Measurements from ENCODE around the gene ATP7B.

Gene ATP7B

GRCh38 chr13:51906581-51906980, 104.7 kb downstream of the ATP7B start:
- CTCF ChIA-PET: interaction anchor here (0.6 kb wide), 1 partner anchor 29 kb away, joined by 3 read pairs; no protein-coding TSS in a partner anchor

GRCh38 chr13:51905787-51906186, 105.5 kb downstream of the ATP7B start:
- DNase-seq (ENCODE audit: extremely low spot score): no peak
- ChIA-PET CTCF (no interaction called here), POLR2A (no interaction called here)
- no peak for TF ChIP-seq NFRKB (IDR thresholded peaks at IDR 0.05)

More at GRCh38 chr13:51906581-51906980, 104.7 kb downstream of the ATP7B start:
- TF ChIP-seq BHLHE40 (IDR thresholded peaks at IDR 0.05; ENCODE audit: borderline replicate concordance) (no peak), FOXM1 (IDR thresholded peaks at IDR 0.05; ENCODE audit: borderline replicate concordance) (no peak), TARDBP (IDR thresholded peaks at IDR 0.05) (no peak), LEF1 (IDR thresholded peaks at IDR 0.05; ENCODE audit: borderline replicate concordance) (no peak), PKNOX1 (IDR thresholded peaks at IDR 0.05) (no peak), HDGF (IDR thresholded peaks at IDR 0.05; ENCODE audit: borderline replicate concordance) (no peak), ZNF384 (IDR thresholded peaks at IDR 0.05) (no peak), L3MBTL2 (conservative IDR thresholded peaks at IDR 0.05) (no peak), ELF4 (IDR thresholded peaks at IDR 0.05) (no peak), SUZ12 (IDR thresholded peaks at IDR 0.05) (no peak), ARNT (IDR thresholded peaks at IDR 0.05) (no peak)
- POLR2A ChIA-PET: no interaction called here
- DNase-seq (ENCODE audit: extremely low spot score): no peak

- TF ChIP-seq CTBP1 (IDR thresholded peaks at IDR 0.05; ENCODE audit: borderline replicate concordance) (no peak), FOXM1 (IDR thresholded peaks at IDR 0.05; ENCODE audit: borderline replicate concordance) (no peak), ELF4 (IDR thresholded peaks at IDR 0.05) (no peak), SP1 (IDR thresholded peaks at IDR 0.05) (no peak), ZNF384 (IDR thresholded peaks at IDR 0.05) (no peak), TARDBP (IDR thresholded peaks at IDR 0.05) (no peak), HDGF (IDR thresholded peaks at IDR 0.05; ENCODE audit: borderline replicate concordance) (no peak), BHLHE40 (IDR thresholded peaks at IDR 0.05; ENCODE audit: borderline replicate concordance) (no peak), LEF1 (IDR thresholded peaks at IDR 0.05; ENCODE audit: borderline replicate concordance) (no peak), PKNOX1 (IDR thresholded peaks at IDR 0.05) (no peak)
- ChIA-PET POLR2A (no interaction called here), CTCF (no interaction called here)
- no peak for DNase-seq (ENCODE audit: extremely low spot score)
Measured at GRCh38 chr13:51902776-51903175, 108.5 kb downstream of the ATP7B start.

GRCh38 chr13:51900471-51900870, 110.8 kb downstream of the ATP7B start:
- TF ChIP-seq PKNOX1 (IDR thresholded peaks at IDR 0.05): no peak
- no peak for TF ChIP-seq CTBP1 (IDR thresholded peaks at IDR 0.05; ENCODE audit: borderline replicate concordance)
- no peak for TF ChIP-seq ELF4 (IDR thresholded peaks at IDR 0.05)
- TF ChIP-seq LEF1 (IDR thresholded peaks at IDR 0.05; ENCODE audit: borderline replicate concordance): no peak
- TF ChIP-seq ZNF384 (IDR thresholded peaks at IDR 0.05): no peak
- no peak for TF ChIP-seq NFRKB (IDR thresholded peaks at IDR 0.05)
- TF ChIP-seq FOXM1 (IDR thresholded peaks at IDR 0.05; ENCODE audit: borderline replicate concordance): no peak
- TF ChIP-seq TARDBP (IDR thresholded peaks at IDR 0.05): no peak
- no peak for TF ChIP-seq SP1 (IDR thresholded peaks at IDR 0.05)
- TF ChIP-seq BHLHE40 (IDR thresholded peaks at IDR 0.05; ENCODE audit: borderline replicate concordance): no peak
- no peak for TF ChIP-seq L3MBTL2 (conservative IDR thresholded peaks at IDR 0.05)
- TF ChIP-seq SUZ12 (IDR thresholded peaks at IDR 0.05): no peak
- TF ChIP-seq FOXA1 (IDR thresholded peaks at IDR 0.05): no peak
- no peak for TF ChIP-seq FOXK2 (IDR thresholded peaks at IDR 0.05)
- no peak for TF ChIP-seq ARNT (IDR thresholded peaks at IDR 0.05)
- TF ChIP-seq HDGF (IDR thresholded peaks at IDR 0.05; ENCODE audit: borderline replicate concordance): no peak
- ChIA-PET CTCF (no interaction called here), POLR2A (no interaction called here)
- no peak for DNase-seq (ENCODE audit: extremely low spot score)

- POLR2A ChIA-PET: no interaction called here
- peak; percentile 70 for DNase-seq (ENCODE audit: extremely low spot score)
- CTCF ChIA-PET: interaction anchor here (1.1 to 3.4 kb wide), 2 partner anchors 17 to 231 kb away, joined by 3 to 10 read pairs; no protein-coding TSS in a partner anchor
- TF ChIP-seq L3MBTL2 (conservative IDR thresholded peaks at IDR 0.05): no peak
- no peak for TF ChIP-seq ZNF384 (IDR thresholded peaks at IDR 0.05)
- TF ChIP-seq ARNT (IDR thresholded peaks at IDR 0.05): no peak
- no peak for TF ChIP-seq BHLHE40 (IDR thresholded peaks at IDR 0.05; ENCODE audit: borderline replicate concordance)
- TF ChIP-seq LEF1 (IDR thresholded peaks at IDR 0.05; ENCODE audit: borderline replicate concordance): no peak
- no peak for TF ChIP-seq PKNOX1 (IDR thresholded peaks at IDR 0.05)
- no peak for TF ChIP-seq FOXA1 (IDR thresholded peaks at IDR 0.05)
- no peak for TF ChIP-seq FOXM1 (IDR thresholded peaks at IDR 0.05; ENCODE audit: borderline replicate concordance)
Measured at GRCh38 chr13:51895906-51896888, 115.1 kb downstream of the ATP7B start.

Measured in HEK293T (cell line).